Endodermal cell (in vitro differentiated cells): ENCODE data around the gene CEP295NL. TPM values are rescaled to one million over a fixed set of nuclear protein-coding genes. Genes with fewer than 3 reads are reported as not detected.

Experiments
- DNase-seq: peaks from one replicate; pipeline ENCODE4 v3.0.0-alpha.2; 2017
- H3K27ac ChIP-seq: 2 replicates; pipeline ENCODE4 v1.5.1; 2013; ENCODE audit warnings: mild to moderate bottlenecking, low read depth, low read length, moderate library complexity
- H3K27me3 ChIP-seq: 2 replicates; pipeline ENCODE4 v1.6.1; 2013; ENCODE audit warnings: mild to moderate bottlenecking, low read length, moderate library complexity; ENCODE audit not compliant: insufficient read depth, control insufficient read depth, poor library complexity, severe bottlenecking
- H3K36me3 ChIP-seq: 2 replicates; pipeline ENCODE4 v1.7.0; 2013; ENCODE audit warnings: mild to moderate bottlenecking, low read length, moderate library complexity; ENCODE audit not compliant: control insufficient read depth, insufficient read depth
- H3K4me1 ChIP-seq: one replicate; pipeline ENCODE4 v1.7.0; 2013; ENCODE audit warnings: low read length; ENCODE audit not compliant: control insufficient read depth, insufficient read depth
- H3K4me3 ChIP-seq: 2 replicates; pipeline ENCODE4 v1.5.1; 2013; ENCODE audit warnings: mild to moderate bottlenecking, low read length, moderate library complexity
- H3K9ac ChIP-seq: 2 replicates; pipeline ENCODE4 v1.6.1; 2013; ENCODE audit warnings: mild to moderate bottlenecking, low read length, moderate library complexity; ENCODE audit not compliant: poor library complexity, severe bottlenecking; ENCODE audit errors: extremely low read depth
- H3K9me3 ChIP-seq: 2 replicates; pipeline ENCODE4 v1.6.1; 2013; ENCODE audit warnings: mild to moderate bottlenecking, low read length, moderate library complexity; ENCODE audit not compliant: control insufficient read depth
- H3K27ac Mint-ChIP-seq: 2 replicates; pipeline ENCODE4 v1.8.0; 2020; ENCODE audit warnings: mixed read lengths
- H3K27me3 Mint-ChIP-seq: 2 replicates; pipeline ENCODE4 v1.8.0; 2021; ENCODE audit warnings: mild to moderate bottlenecking, mixed read lengths; ENCODE audit not compliant: insufficient read depth
- H3K36me3 Mint-ChIP-seq: 2 replicates; pipeline ENCODE4 v1.8.0; 2020; ENCODE audit warnings: low read depth, mixed read lengths
- H3K4me1 Mint-ChIP-seq: 2 replicates; pipeline ENCODE4 v1.8.0; 2020; ENCODE audit warnings: mixed read lengths
- H3K4me3 Mint-ChIP-seq: 2 replicates; pipeline ENCODE4 v1.8.0; 2020; ENCODE audit warnings: mild to moderate bottlenecking, moderate library complexity, mixed read lengths
- H3K9me3 Mint-ChIP-seq: 2 replicates; pipeline ENCODE4 v1.8.0; 2020; ENCODE audit warnings: mild to moderate bottlenecking, mixed read lengths
- WGBS, 2 experiments: methylation state at CpG; one replicate each; pipeline versions ENCODE4 v1.1.5 to v1.1.7; 2013; ENCODE audit warnings: missing lambda C conversion rate in 2 of 2, mixed read lengths in 1 of 2; ENCODE audit not compliant: insufficient coverage in 1 of 2, insufficient read length in 1 of 2; 5-methylcytosine and 5-hydroxymethylcytosine counted together
- total RNA-seq, 2 donors: library from RNA; stranded (reverse); fragmentation: NEBNext Ultra II Directional in 1 of 2; extraction: Animal tissue kit (Norgen Biotek cat#: 25700) in 1 of 2; gene quantifications; 2 replicates in 1 of 2; 3 replicates in 1 of 2; pipeline ENCODE4 v1.2.1, GENCODE V29; 2021
- TF ChIP-seq, protein P1 (sequence below): fragments of 200-600 bp; sonication (generic); conservative IDR thresholded peaks from 2 replicates; pipeline ENCODE4 v1.5.0; 2021; ENCODE audit warnings: antibody characterized with exemption, mild to moderate bottlenecking

The CEP295NL gene
- total RNA-seq, 2 donors from 2014 or later: 0.97 to 2.2 TPM

DNA sequence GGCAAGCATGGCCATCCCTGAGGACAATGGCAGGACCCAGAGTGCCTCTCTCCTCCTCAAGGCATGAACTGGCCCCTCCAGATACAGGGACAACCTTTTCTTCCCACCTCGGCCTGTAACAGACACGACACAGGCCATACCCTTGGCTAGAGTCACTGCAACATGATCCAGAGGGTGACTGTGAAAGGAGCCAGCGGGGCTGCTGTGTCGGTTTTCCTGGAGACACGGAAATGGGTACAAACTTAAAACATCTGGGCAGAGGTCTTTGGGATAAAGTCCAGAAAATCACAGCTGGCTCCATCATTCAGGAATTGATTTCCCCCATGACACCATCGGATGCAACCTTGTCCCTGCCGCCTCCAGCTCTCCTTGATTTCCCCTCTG, 5.3 kb downstream of the CEP295NL start:
- Histone ChIP-seq H3K27me3 (no peaks in the 10 kb centered on the region), H3K9me3 (no peaks in the 10 kb centered on the region), H3K9ac (no peak overlapping the region), H3K4me3 (no peak overlapping the region), H3K27ac (no peak overlapping the region), H3K36me3 (no peaks in the 10 kb centered on the region), H3K4me1 (no peaks in the 10 kb centered on the region)
- Mint-ChIP-seq H3K4me3 (no peak overlapping the region), H3K27me3 (no peaks in the 10 kb centered on the region), H3K9me3 (no peaks in the 10 kb centered on the region), H3K27ac (peak overlapping the region; percentile 42), H3K4me1 (peaks cover 5% of the 10 kb centered on the region), H3K36me3 (peaks cover 8% of the 10 kb centered on the region)
- 89 to 92% methylated on average over 7 of the region's 7 CpGs for WGBS, 2 experiments
- TF ChIP-seq, protein P1, sequence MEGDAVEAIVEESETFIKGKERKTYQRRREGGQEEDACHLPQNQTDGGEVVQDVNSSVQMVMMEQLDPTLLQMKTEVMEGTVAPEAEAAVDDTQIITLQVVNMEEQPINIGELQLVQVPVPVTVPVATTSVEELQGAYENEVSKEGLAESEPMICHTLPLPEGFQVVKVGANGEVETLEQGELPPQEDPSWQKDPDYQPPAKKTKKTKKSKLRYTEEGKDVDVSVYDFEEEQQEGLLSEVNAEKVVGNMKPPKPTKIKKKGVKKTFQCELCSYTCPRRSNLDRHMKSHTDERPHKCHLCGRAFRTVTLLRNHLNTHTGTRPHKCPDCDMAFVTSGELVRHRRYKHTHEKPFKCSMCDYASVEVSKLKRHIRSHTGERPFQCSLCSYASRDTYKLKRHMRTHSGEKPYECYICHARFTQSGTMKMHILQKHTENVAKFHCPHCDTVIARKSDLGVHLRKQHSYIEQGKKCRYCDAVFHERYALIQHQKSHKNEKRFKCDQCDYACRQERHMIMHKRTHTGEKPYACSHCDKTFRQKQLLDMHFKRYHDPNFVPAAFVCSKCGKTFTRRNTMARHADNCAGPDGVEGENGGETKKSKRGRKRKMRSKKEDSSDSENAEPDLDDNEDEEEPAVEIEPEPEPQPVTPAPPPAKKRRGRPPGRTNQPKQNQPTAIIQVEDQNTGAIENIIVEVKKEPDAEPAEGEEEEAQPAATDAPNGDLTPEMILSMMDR: no peak
- no peak for DNase-seq

DNA sequence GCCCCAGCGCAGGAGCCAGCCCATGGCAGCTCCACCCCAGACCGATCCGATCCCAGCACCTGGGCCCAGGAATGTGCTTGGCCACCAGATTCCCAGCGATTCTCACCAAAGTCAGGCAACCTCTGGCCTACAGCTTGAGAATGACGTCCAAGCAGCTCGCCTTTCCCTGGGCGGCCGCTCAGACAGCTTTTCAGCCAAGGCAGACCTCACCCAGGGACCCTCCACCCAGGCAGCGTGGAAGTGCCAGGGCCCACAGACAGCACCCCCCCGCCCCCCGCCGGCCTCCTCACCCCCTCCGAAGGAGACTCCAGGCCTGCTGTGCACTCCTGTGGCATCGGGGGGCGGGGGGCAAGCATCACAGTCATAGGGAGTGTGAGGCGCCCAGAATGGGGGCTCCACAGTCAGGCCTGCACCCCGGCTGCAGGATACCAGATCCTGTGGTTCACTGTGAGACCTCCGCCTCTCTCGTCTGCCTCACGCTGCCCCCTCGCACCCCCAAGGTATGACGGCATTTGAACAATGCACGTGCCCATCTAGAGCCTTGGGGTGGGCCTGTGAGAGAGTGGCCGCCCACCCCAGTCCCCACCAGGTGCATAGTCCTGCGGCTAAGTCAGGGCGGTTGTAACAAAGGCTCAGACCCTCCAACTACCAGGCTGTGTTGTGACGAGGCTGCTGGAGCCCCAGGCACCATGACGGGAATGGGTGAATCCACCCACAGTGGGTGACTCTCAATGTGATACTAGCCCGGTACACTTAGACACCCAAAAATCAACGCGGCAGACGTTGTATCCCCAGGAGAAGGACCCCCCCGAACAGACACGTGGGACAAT, 6.0 kb downstream of the CEP295NL start:
- WGBS, 2 experiments: 92 to 97% methylated on average over 16 to 34 of the region's 34 CpGs
- TF ChIP-seq, protein P1: no peak
- H3K4me3 Mint-ChIP-seq: no peak overlapping the region
- Histone ChIP-seq H3K4me1 (no peaks in the 10 kb centered on the region), H3K36me3 (no peaks in the 10 kb centered on the region), H3K27ac (no peak overlapping the region), H3K9me3 (no peaks in the 10 kb centered on the region), H3K27me3 (no peaks in the 10 kb centered on the region), H3K9ac (no peak overlapping the region), H3K4me3 (no peak overlapping the region)
- no peaks in the 10 kb centered on the region for H3K9me3 Mint-ChIP-seq
- peak overlapping the region; percentile 80 for H3K27ac Mint-ChIP-seq
- H3K4me1 Mint-ChIP-seq: peaks cover 5% of the 10 kb centered on the region
- no peaks in the 10 kb centered on the region for H3K27me3 Mint-ChIP-seq
- no peak for DNase-seq
- peaks cover 8% of the 10 kb centered on the region for H3K36me3 Mint-ChIP-seq

DNA sequence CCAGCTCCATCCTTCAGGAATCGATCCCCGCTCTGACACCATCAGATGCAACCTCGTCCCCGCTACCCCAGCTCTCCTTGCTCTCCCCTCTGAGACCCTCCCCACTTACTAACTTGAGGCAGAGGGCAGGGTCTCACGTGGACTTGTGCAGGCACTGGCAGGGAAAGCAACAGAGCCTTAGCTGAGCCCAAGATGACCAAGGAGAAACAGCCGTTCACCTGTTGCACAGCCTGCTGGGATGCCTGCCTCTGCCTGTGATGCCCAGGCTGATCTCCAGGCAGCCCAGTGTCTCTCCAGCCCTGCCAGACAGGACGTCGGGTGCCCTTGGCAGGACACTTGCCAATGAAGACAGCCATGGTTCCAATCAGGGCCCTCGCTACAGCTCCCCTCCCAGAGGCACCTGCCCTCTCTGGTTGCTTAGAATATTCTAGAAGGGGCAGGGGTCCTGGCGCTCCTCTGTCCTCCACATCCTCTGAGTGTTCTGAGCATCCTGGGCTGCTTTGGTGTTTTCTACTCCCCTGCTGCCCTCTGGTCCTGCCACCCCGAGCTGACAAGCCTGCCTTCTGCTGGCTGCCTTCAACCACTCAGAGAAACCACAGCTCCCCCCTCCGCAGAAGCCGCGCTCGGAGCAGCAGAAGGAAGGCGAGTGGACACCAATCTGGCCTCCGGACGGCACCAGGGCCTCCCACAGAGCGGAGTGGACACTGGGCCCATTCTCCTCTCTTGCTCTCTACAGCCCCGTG, 6.7 kb downstream of the CEP295NL start:
- H3K36me3 ChIP-seq: no peaks in the 10 kb centered on the region
- no peak overlapping the region for H3K4me3 Mint-ChIP-seq
- no peak overlapping the region for H3K9ac ChIP-seq
- no peak overlapping the region for H3K27ac ChIP-seq
- H3K4me1 ChIP-seq: no peaks in the 10 kb centered on the region
- H3K27ac Mint-ChIP-seq: peak overlapping the region; percentile 80
- TF ChIP-seq, protein P1: no peak
- no peaks in the 10 kb centered on the region for H3K27me3 Mint-ChIP-seq
- H3K27me3 ChIP-seq: no peaks in the 10 kb centered on the region
- no peak for DNase-seq
- peaks cover 4% of the 10 kb centered on the region for H3K36me3 Mint-ChIP-seq
- H3K4me1 Mint-ChIP-seq: peaks cover 5% of the 10 kb centered on the region
- 91 to 94% methylated on average over 9 to 20 of the region's 20 CpGs for WGBS, 2 experiments
- H3K9me3 ChIP-seq: no peaks in the 10 kb centered on the region
- H3K4me3 ChIP-seq: no peak overlapping the region
- no peaks in the 10 kb centered on the region for H3K9me3 Mint-ChIP-seq
